HG03558 (cell line): ENCODE results near the gene APBB1IP.
"Not testable (repeated sequence)": the region's sequence is repeated elsewhere in the genome, so short reads cannot be mapped to it uniquely, and the experiment has no call there.

ENCODE experiments used
- ATAC-seq: cut with Tn5 transposase; IDR thresholded peaks from one replicate; pipeline ENCODE4 v1.9.1; 2021; ENCODE audit warnings: moderate number of reproducible peaks; ENCODE audit not compliant: unreplicated experiment; ENCODE audit errors: extremely low read depth

The APBB1IP gene

GRCh38 chr10:26504429-26504828 lies 66.3 kb downstream of the APBB1IP start:
- not testable (repeated sequence) for ATAC-seq

- ATAC-seq, result no peak
Observed at GRCh38 chr10:26505491-26505890, 67.3 kb downstream of the APBB1IP start.

- ATAC-seq, result no peak
Observed at GRCh38 chr10:26506736-26507135, 68.6 kb downstream of the APBB1IP start.

- no peak for ATAC-seq
Observed at GRCh38 chr10:26507441-26507840, 69.3 kb downstream of the APBB1IP start.

GRCh38 chr10:26508016-26508415 lies 69.9 kb downstream of the APBB1IP start:
- no peak for ATAC-seq

- ATAC-seq, result no peak
Observed at GRCh38 chr10:26509307-26509706, 71.2 kb downstream of the APBB1IP start.

GRCh38 chr10:26513101-26513500 lies 75.0 kb downstream of the APBB1IP start:
- no peak for ATAC-seq

GRCh38 chr10:26516540-26517101 lies 78.5 kb downstream of the APBB1IP start:
- ATAC-seq, result no peak

GRCh38 chr10:26517141-26517867 lies 79.2 kb downstream of the APBB1IP start:
- ATAC-seq, result no peak

- ATAC-seq, result no peak
Observed at GRCh38 chr10:26519803-26520202, 81.7 kb downstream of the APBB1IP start.

GRCh38 chr10:26520575-26520974 lies 82.4 kb downstream of the APBB1IP start:
- ATAC-seq, result no peak

GRCh38 chr10:26524161-26524896 lies 86.2 kb downstream of the APBB1IP start:
- ATAC-seq, result no peak

- no peak for ATAC-seq
Observed at GRCh38 chr10:26525586-26525985, 87.4 kb downstream of the APBB1IP start.

- ATAC-seq, result no peak
Observed at GRCh38 chr10:26527018-26527417, 88.9 kb downstream of the APBB1IP start.

GRCh38 chr10:26528048-26528447 lies 89.9 kb downstream of the APBB1IP start:
- ATAC-seq, result no peak

GRCh38 chr10:26528715-26529393 lies 90.7 kb downstream of the APBB1IP start:
- ATAC-seq, result peak; percentile 58

- ATAC-seq, result no peak
Observed at GRCh38 chr10:26534384-26534783, 96.2 kb downstream of the APBB1IP start.

GRCh38 chr10:26540601-26541000 lies 102.5 kb downstream of the APBB1IP start:
- no peak for ATAC-seq

GRCh38 chr10:26543567-26544306 lies 105.6 kb downstream of the APBB1IP start:
- ATAC-seq, result no peak

GRCh38 chr10:26544932-26545331 lies 106.8 kb downstream of the APBB1IP start:
- ATAC-seq, result no peak
